Thymus (tissue), 11 donors: ENCODE measurements around the gene MRPL50. TPM values are rescaled to one million over a fixed set of nuclear protein-coding genes. Genes with fewer than 3 reads are reported as not detected.

Experiments used
- DNase-seq, 9 donors: peaks; one replicate each; pipeline ENCODE4 v3.0.0-alpha.2; 2013; ENCODE audit warnings: low spot score in 9 of 9, low read depth in 6 of 9, missing footprints in 1 of 9
- H3K27ac ChIP-seq, 2 donors: one replicate each; pipeline ENCODE4 v1.5.1; 2013; ENCODE audit warnings: control low read depth in 1 of 2, low read depth in 1 of 2, low read length in 1 of 2, mild to moderate bottlenecking in 1 of 2, moderate library complexity in 1 of 2
- H3K27me3 ChIP-seq, 2 donors: one replicate each; pipeline ENCODE4 v1.5.1; 2013; ENCODE audit warnings: low read length in 1 of 2; ENCODE audit not compliant: control insufficient read depth in 2 of 2, insufficient read depth in 1 of 2
- H3K36me3 ChIP-seq, 2 donors: one replicate each; pipeline ENCODE4 v1.5.1; 2013; ENCODE audit warnings: low read length in 1 of 2, mild to moderate bottlenecking in 1 of 2, moderate library complexity in 1 of 2; ENCODE audit not compliant: control insufficient read depth in 2 of 2, insufficient read depth in 2 of 2
- H3K4me1 ChIP-seq, 2 donors: one replicate each; pipeline ENCODE4 v1.5.1; 2013; ENCODE audit warnings: low read length in 2 of 2; ENCODE audit not compliant: control insufficient read depth in 2 of 2, insufficient read depth in 2 of 2
- H3K4me3 ChIP-seq, 2 donors: one replicate each; pipeline ENCODE4 v1.5.1; 2013; ENCODE audit warnings: low read length in 2 of 2, control low read depth in 1 of 2, mild to moderate bottlenecking in 1 of 2
- H3K9me3 ChIP-seq, 2 donors: one replicate each; pipeline ENCODE4 v1.5.1; 2013; ENCODE audit warnings: low read length in 1 of 2, mild to moderate bottlenecking in 1 of 2; ENCODE audit not compliant: control insufficient read depth in 2 of 2, insufficient read depth in 1 of 2
- WGBS: extraction: QIAGEN DNeasy Blood & Tissue Kit; methylation state at CpG from one replicate; pipeline ENCODE4 v1.1.7; 2013; 5-methylcytosine and 5-hydroxymethylcytosine counted together
- polyA plus RNA-seq: library from polyadenylated mRNA; stranded (reverse); fragments of 200-250 nt; gene quantifications from one replicate; pipeline ENCODE4 v1.2.3, GENCODE V29; 2013
- total RNA-seq: library from RNA; stranded (reverse); fragments of 120-200 nt; gene quantifications from one replicate; pipeline ENCODE4 v1.2.4, GENCODE V29; 2013
- donor health status: healthy.

MRPL50 gene
- total and polyA plus RNA-seq, 2 donors, result 13.5 to 15.7 TPM

DNA sequence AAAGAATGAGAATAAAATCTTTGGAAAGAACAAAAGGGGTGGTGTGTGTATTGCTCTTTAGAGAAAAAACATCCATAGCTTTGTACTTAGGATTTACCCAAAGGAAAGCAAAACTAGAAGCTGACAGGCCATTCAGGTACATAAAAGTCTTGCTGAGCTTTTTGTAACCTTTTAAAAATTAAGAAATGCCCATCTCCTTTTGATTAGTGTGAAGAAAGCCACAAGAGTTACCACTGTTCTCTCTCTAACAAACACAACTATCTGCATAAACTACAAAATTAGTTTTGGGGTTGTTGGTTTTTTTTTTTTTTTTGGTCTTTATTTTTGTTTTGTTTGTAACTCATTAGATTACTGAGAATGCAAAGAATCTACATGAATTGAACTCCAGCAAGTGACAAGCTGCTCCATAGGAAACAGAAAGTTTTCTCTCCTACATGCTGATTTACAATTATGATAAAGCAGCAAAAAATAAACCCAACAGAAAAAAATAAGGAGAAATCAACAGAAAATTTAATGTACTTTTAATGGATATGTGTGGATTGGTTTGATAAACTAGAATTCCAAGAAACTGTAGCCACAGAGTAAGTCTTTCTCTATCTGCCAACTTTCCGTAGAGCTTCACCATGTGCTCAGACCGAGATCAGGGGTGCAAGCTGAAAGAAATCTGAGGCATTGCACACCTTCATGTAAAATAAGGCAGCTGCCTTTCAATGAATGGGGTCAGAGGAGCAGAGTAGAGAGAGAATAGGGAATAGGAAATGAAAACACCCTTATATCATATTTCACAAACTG lies 25.9 kb downstream of the MRPL50 start:
- no peaks in the 10 kb centered on the region for H3K36me3 ChIP-seq
- no peaks in the 10 kb centered on the region for H3K9me3 ChIP-seq
- DNase-seq, result no peak
- no peak overlapping the region for H3K4me3 ChIP-seq
- H3K4me1 ChIP-seq, result no peaks in the 10 kb centered on the region
- WGBS, result 82% methylated on average over 2 of the region's 2 CpGs
- H3K27me3 ChIP-seq, result no peaks in the 10 kb centered on the region
- H3K27ac ChIP-seq, result no peak overlapping the region

DNA sequence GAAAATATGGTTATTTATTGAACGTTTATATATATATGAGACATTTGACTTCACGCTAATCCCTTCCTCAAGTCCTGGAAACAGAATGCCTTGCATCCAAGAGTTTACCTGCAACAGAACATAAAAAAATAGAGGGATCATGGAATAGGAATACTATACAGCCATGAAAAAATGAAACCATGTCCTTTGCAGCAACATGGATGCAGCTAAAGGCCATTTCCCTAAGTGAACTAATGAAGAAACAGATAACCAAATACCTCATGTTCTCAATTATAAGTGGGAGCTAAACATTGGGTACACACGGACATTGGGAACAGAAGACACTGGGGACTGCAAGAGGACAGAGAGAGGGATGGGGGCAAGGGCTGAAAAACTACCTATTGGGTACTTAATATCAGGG lies 26.6 kb downstream of the MRPL50 start:
- Histone ChIP-seq H3K27me3 (no peaks in the 10 kb centered on the region), H3K4me1 (no peaks in the 10 kb centered on the region), H3K9me3 (no peaks in the 10 kb centered on the region), H3K27ac (no peak overlapping the region), H3K4me3 (no peak overlapping the region), H3K36me3 (no peaks in the 10 kb centered on the region)
- no peak for DNase-seq
- 97% methylated on average over 3 of the region's 3 CpGs for WGBS

- Histone ChIP-seq H3K27ac (no peak overlapping the region), H3K9me3 (no peaks in the 10 kb centered on the region), H3K4me1 (no peaks in the 10 kb centered on the region), H3K27me3 (no peaks in the 10 kb centered on the region), H3K36me3 (no peaks in the 10 kb centered on the region), H3K4me3 (no peak overlapping the region)
- DNase-seq, result no peak
- whole genome bisulfite sequencing, result 89% methylated on average over 2 of the region's 2 CpGs
Observed at GRCh38 chr9:101369884-101370531, 28.4 kb downstream of the MRPL50 start.

GRCh38 chr9:101369286-101369685 lies 29.1 kb downstream of the MRPL50 start:
- Histone ChIP-seq H3K27me3 (no peaks in the 10 kb centered on the region), H3K9me3 (no peaks in the 10 kb centered on the region), H3K4me3 (no peak overlapping the region), H3K4me1 (no peaks in the 10 kb centered on the region), H3K36me3 (no peaks in the 10 kb centered on the region), H3K27ac (no peak overlapping the region)
- DNase-seq, result no peak
- 97% methylated on average over 2 of the region's 2 CpGs for WGBS

DNA sequence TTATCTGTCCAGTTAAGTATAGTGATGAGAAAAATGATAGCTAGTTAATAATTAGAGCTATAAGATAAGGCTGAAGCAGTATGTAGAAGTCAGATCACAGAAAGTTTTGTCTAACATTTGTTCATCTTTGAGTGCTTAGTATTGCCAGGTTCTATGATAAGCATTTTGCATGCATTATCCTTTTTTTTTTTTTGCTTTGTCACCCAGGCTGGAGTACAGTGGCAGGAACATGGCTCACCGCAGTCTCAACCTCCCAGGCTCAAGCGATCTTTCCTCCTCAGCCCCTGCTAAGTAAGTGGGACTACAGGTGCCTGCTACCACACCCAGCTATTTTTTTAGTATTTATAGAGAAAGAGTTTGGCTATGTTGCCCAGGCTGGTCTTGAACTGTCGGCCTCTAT lies 31.1 kb downstream of the MRPL50 start:
- H3K27me3 ChIP-seq, result no peaks in the 10 kb centered on the region
- 97% methylated on average over 3 of the region's 3 CpGs for WGBS
- H3K36me3 ChIP-seq, result no peaks in the 10 kb centered on the region
- no peaks in the 10 kb centered on the region for H3K9me3 ChIP-seq
- H3K4me3 ChIP-seq, result no peak overlapping the region
- H3K27ac ChIP-seq, result no peak overlapping the region
- no peak for DNase-seq
- H3K4me1 ChIP-seq, result no peaks in the 10 kb centered on the region

GRCh38 chr9:101366038-101366756 lies 32.2 kb downstream of the MRPL50 start:
- H3K4me1 ChIP-seq, result no peaks in the 10 kb centered on the region
- no peaks in the 10 kb centered on the region for H3K9me3 ChIP-seq
- H3K27me3 ChIP-seq, result no peaks in the 10 kb centered on the region
- H3K4me3 ChIP-seq, result no peak overlapping the region
- no peak overlapping the region for H3K27ac ChIP-seq
- DNase-seq, result no peak
- 70% methylated on average over 5 of the region's 5 CpGs for WGBS
- H3K36me3 ChIP-seq, result no peaks in the 10 kb centered on the region

- no peaks in the 10 kb centered on the region for H3K36me3 ChIP-seq
- no peaks in the 10 kb centered on the region for H3K9me3 ChIP-seq
- no peak for DNase-seq
- no peak overlapping the region for H3K4me3 ChIP-seq
- no peak overlapping the region for H3K27ac ChIP-seq
- H3K27me3 ChIP-seq, result no peaks in the 10 kb centered on the region
- no peaks in the 10 kb centered on the region for H3K4me1 ChIP-seq
Observed at GRCh38 chr9:101365181-101365580, 33.2 kb downstream of the MRPL50 start.

DNA sequence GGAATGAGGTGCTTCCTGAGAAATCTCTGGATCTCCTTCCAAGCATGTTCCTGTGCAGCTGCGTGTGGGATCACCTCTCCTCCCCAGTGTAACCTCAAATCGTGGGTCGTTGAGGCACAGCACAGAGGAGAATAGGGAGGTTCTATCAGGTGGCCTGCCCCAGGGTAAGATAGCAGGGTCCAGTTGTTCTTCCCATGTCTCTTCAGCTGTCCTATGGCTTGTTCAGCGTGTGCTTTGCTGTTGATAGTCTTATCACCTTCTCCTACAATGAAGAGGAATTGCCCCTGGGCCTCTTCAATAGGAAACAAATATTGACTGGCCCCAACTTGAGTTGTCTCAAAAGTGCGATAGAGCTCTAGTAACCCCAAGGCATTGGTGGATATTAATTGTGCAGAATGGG lies 36.0 kb downstream of the MRPL50 start:
- DNase-seq, result no peak
- Histone ChIP-seq H3K27me3 (no peaks in the 10 kb centered on the region), H3K36me3 (no peaks in the 10 kb centered on the region), H3K4me1 (no peaks in the 10 kb centered on the region), H3K27ac (no peak overlapping the region), H3K9me3 (no peaks in the 10 kb centered on the region), H3K4me3 (no peak overlapping the region)
- WGBS, result 94% methylated on average over 5 of the region's 5 CpGs

DNA sequence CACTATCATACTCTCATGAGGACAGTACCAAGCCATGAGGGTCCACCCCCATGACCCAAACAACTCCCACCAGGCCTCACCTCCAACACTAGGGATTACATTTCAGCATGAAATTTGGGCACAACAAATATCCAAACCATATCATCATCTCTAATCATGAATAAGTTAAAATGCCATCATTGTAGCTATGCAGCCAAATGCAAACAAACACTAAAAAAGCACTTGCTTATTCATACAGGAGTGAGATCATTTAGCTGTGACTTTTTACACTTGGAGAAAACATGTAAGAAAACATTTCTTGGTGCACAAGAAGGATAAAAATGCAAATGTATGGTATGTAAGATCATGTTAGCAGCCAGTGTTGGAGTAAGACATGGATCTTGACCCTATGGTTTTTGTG lies 37.8 kb downstream of the MRPL50 start:
- Histone ChIP-seq H3K27ac (no peak overlapping the region), H3K4me1 (no peaks in the 10 kb centered on the region), H3K27me3 (no peaks in the 10 kb centered on the region), H3K36me3 (no peaks in the 10 kb centered on the region), H3K9me3 (no peaks in the 10 kb centered on the region), H3K4me3 (no peak overlapping the region)
- DNase-seq, result no peak
